HG03575 (cell line): ENCODE data around the gene NEDD4L.

Experiments used
- ATAC-seq: cut with Tn5 transposase; IDR thresholded peaks from one replicate; pipeline ENCODE4 v1.9.1; 2021; ENCODE audit not compliant: unreplicated experiment, insufficient number of reproducible peaks, low FRiP score; ENCODE audit errors: extremely low read depth

NEDD4L gene

DNA sequence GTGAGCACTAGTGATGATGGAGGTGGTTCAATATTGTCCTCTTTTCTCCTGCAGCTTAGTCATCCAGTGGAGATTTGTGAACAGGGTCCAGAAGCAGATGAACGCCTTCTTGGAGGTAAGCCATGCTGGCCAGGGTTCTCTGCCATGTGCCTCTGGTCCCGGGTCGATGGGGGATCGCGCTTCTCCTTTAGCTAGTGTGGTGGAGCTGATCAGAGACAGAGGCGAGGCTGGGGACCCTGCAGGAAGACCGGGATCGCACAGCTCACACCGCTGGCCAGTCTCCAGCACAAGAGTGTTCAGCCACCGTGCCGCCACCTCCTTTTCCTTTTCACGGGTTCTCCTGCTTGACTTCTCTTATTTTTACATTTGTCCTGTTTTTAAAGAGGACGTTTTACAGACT is 341.4 kb downstream of the NEDD4L start:
- no peak for ATAC-seq

DNA sequence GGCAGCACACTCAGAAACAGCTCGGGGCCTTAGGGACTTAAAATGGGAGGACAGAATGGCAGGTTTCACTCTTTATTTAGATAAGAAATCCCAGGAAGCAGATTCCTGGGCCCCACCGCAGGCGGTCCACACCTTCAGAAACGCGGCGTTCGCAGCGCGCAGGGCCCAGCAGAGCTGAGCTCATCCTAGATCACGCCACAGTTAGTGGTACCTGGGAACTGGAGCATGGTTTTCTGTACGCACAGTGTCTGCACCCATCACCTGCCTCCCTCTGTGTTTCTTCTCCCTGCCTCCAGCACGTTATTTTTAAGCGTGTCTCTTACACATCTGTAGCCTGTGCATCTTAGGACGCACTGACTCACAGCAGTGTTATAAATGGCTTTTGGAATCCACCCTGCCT is 342.8 kb downstream of the NEDD4L start:
- no peak for ATAC-seq

DNA sequence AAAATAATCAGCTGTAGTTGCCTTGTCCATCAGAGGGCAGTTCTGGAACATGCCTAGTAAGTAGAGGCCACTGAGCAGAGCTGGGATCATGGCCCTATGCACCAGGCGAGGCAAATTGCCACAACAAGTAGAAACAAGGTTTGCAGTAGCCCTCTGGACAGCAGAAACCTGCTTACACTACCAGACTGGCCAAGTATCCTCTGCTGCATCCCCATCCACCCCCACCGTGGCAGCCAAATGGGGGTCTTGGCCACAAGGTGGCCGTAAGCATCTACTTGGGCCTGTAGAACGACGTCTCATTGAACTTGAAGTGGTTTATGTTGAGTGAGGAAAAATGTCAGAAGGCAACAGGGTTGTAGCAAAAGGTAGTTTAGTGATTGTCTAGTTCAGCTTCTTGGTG is 343.7 kb downstream of the NEDD4L start:
- ATAC-seq, result no peak

DNA sequence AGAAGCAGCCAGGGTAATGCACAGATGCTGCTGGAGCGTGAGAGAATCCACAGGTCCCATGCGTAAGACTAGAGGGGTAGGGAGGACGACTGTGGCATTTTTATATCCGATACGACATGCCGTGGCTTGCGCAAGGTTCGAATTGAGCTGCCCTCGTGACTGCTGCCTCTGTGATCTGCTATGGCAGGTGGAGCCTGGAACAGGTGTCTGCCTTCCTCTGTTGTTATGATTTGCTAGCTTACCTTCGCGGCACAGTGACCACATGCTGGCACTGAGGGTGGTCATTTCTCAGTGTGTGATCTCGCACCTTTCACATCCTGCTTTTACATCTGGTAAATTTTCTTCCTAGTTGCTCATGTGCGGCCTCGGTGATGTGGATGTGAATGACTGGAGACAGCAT is 344.7 kb downstream of the NEDD4L start:
- ATAC-seq, result no peak

DNA sequence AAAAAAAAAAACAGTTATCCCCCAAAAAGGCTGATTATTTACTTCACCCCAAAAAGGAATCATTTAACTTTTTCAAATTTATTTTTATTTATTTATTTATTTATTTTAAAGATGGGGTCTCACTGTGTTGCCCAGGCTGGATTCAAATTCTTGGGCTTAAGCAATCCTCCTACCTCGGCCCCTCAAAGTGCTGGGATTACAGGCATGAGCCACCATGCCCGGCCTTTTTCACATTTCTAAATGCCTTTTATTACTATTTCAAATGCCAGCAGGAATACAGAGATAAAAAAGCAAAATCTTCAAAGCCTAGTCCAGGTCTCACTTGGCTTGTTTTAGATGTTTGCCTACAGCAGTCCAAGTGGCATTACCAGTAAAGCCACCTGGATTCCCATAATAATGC is 345.7 kb downstream of the NEDD4L start:
- ATAC-seq, result no peak

DNA sequence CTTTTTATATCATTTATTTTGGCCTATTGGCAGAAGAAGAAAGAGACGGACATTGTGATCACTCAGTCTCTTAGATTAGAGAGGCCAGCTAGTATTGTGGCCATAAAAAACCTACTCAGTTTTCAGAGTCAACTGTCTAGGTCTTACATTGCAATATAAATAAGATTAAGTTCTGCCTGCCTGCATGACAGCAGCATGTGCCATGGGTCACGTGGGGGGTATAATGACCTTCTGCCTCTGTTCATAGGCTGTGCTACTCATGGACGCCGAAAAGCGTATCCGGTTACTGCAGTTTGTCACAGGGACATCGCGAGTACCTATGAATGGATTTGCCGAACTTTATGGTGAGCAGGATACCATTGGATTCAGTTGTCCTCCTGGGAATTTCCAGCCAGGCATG is 346.4 kb downstream of the NEDD4L start:
- ATAC-seq, result no peak

DNA sequence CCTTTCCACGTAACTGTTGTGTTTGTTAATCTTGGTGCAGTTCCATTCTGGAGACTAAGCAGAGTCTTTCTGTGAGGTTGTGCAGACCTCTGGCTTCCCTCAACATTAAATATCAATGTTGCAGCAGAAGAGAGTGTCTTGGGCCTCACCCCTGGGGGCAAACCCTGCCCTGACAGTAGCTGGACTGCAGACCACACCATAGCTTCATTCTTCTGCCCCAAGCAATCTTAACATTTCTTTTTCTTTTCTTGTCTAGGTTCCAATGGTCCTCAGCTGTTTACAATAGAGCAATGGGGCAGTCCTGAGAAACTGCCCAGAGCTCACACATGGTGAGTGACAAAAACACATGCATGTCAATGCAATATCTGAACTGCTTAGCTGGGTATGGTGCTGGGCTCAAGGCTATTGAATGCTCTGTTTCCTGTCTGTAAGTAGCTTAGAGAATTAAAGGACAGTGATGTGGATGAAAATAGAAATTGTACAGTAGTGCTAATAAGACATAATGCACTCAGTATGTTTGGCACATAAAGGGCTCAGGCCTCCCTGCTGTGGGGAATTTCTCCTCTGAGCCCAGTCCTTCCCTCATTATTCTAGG is 347.3 kb downstream of the NEDD4L start:
- no peak for ATAC-seq

DNA sequence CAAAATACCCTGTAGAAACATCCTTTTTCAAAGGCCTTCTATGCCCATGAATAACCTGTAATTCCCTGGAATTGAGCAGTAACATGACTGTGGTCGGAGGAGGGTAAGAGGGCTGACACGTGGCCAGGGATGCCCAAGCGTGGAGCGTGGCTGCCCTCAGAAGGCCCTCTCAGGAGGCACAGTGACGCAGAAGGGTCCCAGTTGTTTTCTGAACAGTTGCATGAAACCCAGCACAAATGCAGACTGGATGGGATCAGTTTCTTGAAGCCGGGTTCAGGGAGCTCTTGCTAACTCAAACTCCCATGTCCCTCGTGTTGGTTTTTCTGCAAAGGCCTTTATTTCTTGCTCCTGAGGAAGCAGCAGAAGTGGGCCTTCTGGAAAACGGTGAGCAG is 347.9 kb downstream of the NEDD4L start:
- no peak for ATAC-seq

DNA sequence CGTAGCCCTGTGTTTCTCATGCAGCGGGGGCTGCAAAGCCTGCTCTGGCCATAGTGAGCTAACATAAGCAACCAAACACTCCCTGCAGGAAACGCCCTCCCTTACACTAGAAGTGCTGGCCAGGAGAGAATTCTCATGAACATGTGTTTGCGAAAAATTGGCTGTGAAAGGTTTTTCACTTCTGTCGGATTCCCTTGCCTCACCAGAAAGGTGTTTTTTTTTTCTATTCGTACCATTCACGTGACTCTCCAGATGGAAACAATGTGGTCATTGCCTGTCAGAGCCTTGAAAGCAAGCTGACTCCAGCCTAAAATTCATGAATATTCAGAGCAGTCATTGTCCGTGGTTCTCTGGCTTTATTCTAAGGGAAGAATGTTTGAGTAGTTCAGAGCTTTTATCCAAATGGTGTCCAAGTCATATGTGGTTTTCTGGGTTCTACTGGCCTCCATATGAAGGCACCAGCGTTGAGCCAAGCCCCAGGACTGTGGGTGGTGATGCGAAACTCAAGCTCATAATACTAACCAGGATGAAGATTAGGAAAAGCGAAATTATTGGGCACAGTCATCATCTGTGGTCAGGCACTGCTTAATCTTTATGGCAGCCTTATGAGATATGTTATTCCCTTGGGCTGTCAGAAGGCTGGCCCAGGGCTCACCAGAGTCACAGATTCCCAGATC is 348.4 kb downstream of the NEDD4L start:
- ATAC-seq, result no peak

DNA sequence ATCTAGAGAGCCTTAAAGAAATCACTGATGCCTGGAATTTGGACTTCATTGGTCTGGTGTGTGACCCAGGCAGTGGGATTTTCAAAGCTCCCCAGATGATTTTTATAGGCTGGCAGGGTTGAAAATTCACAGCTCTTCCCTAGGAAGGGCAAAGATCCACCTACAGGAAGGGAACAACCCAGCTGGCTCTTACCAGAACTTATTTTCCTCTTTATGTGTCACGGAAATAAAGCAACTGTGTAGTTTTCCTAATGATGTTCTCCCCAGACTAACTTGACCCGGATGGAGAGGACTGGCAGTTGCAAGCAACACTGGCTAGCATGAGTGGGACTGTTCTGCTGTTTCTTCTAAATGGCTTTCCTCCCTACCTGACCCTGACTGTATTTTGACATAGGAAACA is 349.3 kb downstream of the NEDD4L start:
- no peak for ATAC-seq

DNA sequence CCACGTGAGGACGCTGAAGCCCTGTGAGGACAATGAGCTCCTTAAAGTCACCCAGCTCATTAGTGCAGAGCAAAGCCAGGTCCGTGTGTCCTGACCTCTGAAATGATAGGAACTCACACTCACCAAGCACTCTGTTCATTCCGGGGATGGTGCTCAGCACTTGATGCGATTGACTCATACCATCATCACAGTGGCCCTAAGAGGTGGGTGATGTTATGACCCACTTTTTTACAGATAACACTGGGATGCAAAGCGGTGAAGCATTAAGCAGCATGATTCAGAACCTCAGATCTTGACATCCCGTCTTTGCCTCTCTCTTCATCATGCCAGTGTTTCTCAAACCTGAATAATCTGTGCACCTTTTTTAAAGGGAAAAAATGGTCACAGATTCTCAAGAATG is 350.0 kb downstream of the NEDD4L start:
- ATAC-seq, result no peak

DNA sequence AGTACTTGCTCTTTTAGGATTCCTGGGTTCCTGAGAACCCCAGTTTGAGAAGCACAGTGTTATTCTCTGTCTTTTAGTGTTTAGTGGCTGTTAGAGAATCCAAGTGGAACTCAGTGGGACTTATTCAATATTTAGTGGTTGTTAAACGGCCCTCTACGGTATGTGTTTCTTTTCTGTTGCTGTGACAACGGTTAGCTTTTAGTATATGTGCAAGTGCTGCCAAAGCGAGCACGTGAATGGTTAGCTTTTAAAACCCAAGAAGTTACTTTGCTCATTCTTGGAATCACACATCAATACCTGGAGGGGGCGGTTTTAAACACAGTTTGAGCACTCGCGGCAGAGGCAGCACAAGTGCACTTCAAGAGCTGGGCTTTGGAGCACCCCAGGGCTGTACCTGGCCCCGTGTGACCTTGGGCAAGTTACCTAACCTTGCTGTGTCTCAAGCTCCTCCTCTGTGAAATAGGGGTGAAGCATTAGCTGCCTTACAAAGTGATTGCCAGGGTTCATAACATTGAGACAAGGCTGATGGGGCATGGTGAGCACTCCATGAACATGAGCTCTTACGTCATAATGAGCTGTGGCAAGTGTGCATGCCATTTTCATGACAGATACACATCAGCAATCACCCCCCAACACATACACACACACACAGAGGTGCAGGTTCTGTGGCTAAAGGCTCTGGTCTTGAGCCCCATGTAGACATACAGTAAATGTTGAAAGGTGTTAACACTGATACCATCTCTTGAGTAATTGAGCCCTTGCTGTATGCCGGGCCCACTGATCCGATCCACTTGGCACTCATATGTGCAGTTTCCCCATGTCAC is 350.8 kb downstream of the NEDD4L start:
- ATAC-seq, result no peak

DNA sequence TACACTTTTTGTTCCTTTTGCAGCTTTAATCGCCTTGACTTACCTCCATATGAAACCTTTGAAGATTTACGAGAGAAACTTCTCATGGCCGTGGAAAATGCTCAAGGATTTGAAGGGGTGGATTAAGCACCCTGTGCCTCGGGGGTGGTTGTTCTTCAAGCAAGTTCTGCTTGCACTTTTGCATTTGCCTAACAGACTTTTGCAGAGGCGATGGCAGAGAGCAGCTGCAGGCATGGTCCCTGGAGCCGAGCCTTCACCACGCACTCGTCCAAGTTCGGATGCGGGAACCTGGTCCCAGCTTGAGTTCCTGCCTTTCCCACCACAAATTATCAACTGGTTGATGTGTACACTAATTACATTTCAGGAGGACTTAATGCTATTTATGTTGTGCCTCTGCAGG is 352.1 kb downstream of the NEDD4L start:
- no peak for ATAC-seq

DNA sequence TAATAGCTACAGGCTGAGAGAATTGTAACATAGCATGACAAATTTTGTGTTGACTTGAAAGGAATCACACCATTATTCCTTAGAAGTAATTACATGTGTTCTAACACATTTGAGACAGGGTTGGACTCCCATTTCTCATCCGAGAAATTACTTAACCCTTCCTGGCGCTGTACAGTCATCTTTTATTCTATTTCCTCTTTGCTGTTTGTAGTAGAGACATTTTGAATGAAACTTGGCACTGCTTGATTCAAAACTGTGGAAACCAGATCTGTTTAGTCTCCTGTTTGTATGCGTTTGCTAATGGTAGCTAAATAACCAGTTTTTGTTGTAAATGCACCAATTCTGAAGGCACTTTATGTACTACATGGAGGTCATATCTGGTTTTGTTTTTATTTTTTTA is 352.9 kb downstream of the NEDD4L start:
- no peak for ATAC-seq

DNA sequence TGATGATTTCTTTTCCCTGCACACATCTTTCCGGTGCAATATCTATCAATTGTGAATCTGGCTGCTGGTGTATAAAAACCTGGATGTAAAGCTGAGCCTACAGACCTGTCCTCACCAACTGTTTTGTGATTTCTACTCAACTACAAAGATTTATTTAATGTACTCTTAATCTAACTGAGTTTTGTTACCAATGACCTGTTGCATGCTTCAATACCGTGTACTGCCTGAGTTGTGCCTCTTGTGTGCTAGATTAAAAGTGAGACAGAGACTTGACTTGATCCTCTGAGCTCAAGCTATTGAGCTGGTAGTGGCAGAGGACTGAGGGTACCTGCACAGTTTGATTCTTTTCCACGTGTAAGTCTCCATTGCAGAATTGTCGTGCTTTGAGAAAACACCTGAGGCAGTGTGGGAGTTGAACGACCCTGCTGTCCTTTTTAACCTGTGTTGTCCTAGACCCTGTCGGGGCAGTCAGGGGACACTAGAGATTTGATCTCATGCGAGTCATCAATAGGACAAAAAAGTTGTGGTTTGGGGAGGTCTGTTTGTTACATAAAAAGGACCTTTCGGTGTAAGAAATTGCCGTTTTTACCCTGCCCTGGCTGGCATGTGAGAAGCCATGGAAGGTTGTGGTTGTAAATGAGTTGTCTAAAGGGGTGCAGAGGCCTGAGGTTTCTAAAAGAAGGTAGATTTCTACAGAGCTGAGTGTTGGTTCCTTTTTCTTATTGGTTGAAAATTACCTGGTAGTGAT is 353.5 kb downstream of the NEDD4L start:
- no peak for ATAC-seq

DNA sequence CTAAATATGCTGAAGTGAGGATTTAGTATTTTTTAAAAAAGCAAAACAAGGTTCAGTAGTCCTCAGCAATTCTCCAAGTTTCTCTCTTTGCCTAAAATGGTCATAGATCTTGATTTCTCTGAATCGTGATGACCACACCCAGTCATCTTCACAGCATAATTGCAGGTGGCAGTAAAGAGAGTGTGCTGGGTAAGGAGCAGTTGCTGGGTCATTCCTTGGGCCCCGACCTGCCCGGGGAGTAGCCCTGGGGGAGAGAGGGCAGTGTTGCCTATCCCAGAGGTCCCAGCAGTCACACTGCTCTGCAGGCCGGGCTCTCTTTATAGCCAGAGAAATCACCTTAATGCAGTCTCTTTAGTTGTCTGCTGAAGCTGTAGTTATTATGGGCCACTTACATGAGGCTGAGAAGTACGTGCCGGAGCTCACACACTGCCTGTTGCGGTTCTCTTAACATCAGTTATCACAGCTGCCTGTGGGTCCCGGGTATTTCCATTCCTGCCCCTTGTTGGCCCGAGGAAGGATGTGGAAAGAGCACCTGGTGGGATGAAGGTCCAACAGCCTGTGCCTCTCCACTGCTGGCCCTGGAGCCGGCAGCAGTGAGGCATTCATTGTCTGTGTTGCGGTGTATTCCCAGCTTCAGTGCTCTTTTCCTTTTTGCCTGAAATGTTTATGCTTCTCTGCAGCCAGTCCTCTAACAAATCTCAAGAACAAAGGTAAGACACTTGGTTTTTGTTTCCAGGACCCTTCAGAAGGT is 354.8 kb downstream of the NEDD4L start:
- no peak for ATAC-seq

DNA sequence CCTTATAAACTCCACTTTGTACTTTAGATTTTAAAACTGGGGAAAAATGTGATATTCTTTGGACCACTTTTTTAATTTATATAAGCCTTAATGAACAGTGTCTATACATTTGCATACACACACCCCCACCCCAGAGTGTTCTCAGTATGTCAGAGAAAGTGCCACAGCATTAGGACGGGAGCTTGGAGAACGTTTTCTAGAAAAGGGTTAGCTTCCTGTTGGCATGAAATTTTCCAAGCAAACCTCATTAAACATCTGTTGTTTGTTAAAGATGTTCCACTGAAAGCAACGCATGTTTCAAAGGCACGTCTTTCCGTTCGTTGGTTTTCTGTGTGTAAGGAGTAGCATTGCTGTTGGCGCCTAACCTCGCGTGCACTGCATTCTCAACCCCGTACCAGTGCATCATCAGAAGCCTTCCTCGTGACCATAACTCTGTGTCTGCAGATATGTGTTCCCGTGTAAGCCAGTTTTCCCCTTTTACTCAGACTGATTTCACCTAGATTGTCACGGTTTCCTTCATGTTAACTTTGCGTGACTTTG is 356.4 kb downstream of the NEDD4L start:
- ATAC-seq, result no peak

DNA sequence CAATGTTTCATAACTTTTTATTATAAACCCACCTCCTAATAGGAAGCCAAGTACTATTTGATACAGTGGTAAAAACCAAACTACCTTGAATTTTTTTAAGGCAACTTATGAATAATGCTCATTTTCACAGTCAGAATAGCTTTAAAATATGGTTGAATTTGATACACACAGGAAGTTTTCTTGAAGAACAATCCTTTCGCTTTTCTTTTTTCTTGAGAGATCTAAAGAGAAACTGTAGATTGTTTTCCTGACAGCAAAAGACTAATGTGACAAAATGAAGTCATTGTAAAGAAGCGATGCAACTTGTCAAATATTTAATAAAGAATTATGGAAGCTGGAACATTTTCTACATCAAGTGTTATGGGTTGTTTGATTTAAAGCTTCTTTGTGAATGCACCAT is 357.2 kb downstream of the NEDD4L start:
- no peak for ATAC-seq

DNA sequence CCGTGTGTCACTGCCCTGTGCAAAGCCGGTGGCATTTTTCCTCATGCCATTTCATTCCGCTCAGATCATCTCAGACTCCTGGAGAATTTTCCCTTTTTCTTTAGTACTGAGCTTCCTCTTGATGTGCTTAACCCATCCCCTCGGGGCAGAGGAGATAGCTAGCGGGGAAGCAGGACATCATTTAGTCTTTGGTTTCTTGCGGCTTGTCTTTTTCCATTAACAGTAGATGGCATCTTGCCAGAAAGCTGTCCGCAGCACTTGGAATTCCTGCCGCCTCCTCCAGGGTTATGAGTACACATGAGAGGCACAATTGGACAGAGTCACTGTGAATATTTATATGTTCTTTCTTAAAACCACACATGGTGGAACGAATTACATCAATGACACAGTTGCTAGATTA is 358.2 kb downstream of the NEDD4L start:
- ATAC-seq, result no peak
